HEK293 (cell line): ENCODE results near the gene CEP43.

Experiments used
- CTCF ChIA-PET: fragments of 350-600 bp; formaldehyde crosslinking; extraction: SDS; loops from one replicate; lab custom pipeline; 2021; ENCODE audit warnings: antibody characterized with exemption; lab: Yijun Ruan, JAX
- POLR2A ChIA-PET: fragments of 300-600 bp; formaldehyde crosslinking; extraction: SDS; loops from one replicate; lab custom pipeline; 2020; ENCODE audit warnings: antibody characterized with exemption, inconsistent platforms; lab: Yijun Ruan, JAX
- H3K27ac ChIP-seq: fragments of 200-500 bp; sonication (Bioruptor generic); 2 replicates; pipeline ENCODE4 v1.5.1; 2014; ENCODE audit warnings: low read depth, low read length, control low read depth, inconsistent platforms; ENCODE audit errors: extremely low read depth
- H3K36me3 ChIP-seq, 2 experiments: fragments of 200-500 bp in 1 of 2; sonication (Bioruptor generic) in 1 of 2; 1 replicate in 1 of 2; 2 replicates in 1 of 2; pipeline ENCODE4 v1.5.1; 2014 to 2017; ENCODE audit warnings: inconsistent platforms in 2 of 2, low read length in 2 of 2; ENCODE audit not compliant: control insufficient read depth in 2 of 2, insufficient read depth in 1 of 2
- H3K4me1 ChIP-seq: fragments of 200-500 bp; sonication (Bioruptor generic); 2 replicates; pipeline ENCODE4 v1.5.1; 2014; ENCODE audit warnings: mild to moderate bottlenecking, low read length, inconsistent platforms; ENCODE audit not compliant: control insufficient read depth, insufficient read depth
- H3K4me3 ChIP-seq: 2 replicates; pipeline ENCODE4 v1.5.1; 2011; ENCODE audit warnings: low read depth, mild to moderate bottlenecking, control low read depth, low read length, moderate library complexity
- H3K9me3 ChIP-seq: fragments of 200-500 bp; sonication (Bioruptor generic); 2 replicates; pipeline ENCODE4 v1.5.1; 2014; ENCODE audit warnings: low read depth, low read length, inconsistent platforms; ENCODE audit not compliant: control insufficient read depth, insufficient read depth
- HOXC10 ChIP-seq: sonication (generic); formaldehyde crosslinking; IDR thresholded peaks from 2 replicates; pipeline ENCODE4 v1.8.1; 2023; ENCODE audit warnings: mild to moderate bottlenecking, missing genetic modification reagents
- KLF16 ChIP-seq: fragments of 450-650 bp; formaldehyde crosslinking; IDR thresholded peaks from 2 replicates; pipeline ENCODE4 v1.5.1; 2017; ENCODE audit warnings: missing biosample characterization, missing genetic modification characterization
- MZF1 ChIP-seq: fragments of 450-650 bp; formaldehyde crosslinking; IDR thresholded peaks from 2 replicates; pipeline ENCODE4 v1.5.1; 2017; ENCODE audit warnings: missing biosample characterization, missing genetic modification characterization, borderline replicate concordance
- SALL2 ChIP-seq: fragments of 450-650 bp; formaldehyde crosslinking; IDR thresholded peaks from 2 replicates; pipeline ENCODE4 v1.5.0; 2017; ENCODE audit warnings: missing biosample characterization, mild to moderate bottlenecking, missing genetic modification characterization, borderline replicate concordance
- TRIM28 ChIP-seq: IDR thresholded peaks from 2 replicates; pipeline ENCODE4 v1.6.1; 2011; ENCODE audit warnings: low read length, control low read depth, borderline replicate concordance
- ZBTB20 ChIP-seq: fragments of 450-650 bp; formaldehyde crosslinking; IDR thresholded peaks from 2 replicates; pipeline ENCODE4 v1.5.1; 2016; ENCODE audit warnings: missing biosample characterization, missing genetic modification characterization
- ZNF138 ChIP-seq: fragments of 450-650 bp; formaldehyde crosslinking; IDR thresholded peaks from 2 replicates; pipeline ENCODE4 v1.5.1; 2016; ENCODE audit warnings: missing biosample characterization, missing genetic modification characterization, borderline replicate concordance
- ZNF24 ChIP-seq: fragments of 450-650 bp; formaldehyde crosslinking; IDR thresholded peaks from 2 replicates; pipeline ENCODE4 v1.5.1; 2016; ENCODE audit warnings: missing biosample characterization, missing genetic modification characterization
- ZNF394 ChIP-seq: fragments of 450-650 bp; formaldehyde crosslinking; IDR thresholded peaks from 2 replicates; pipeline ENCODE4 v1.5.1; 2016; ENCODE audit warnings: missing biosample characterization, missing genetic modification characterization, mild to moderate bottlenecking, moderate library complexity, borderline replicate concordance
- ZNF571 ChIP-seq: fragments of 450-650 bp; formaldehyde crosslinking; IDR thresholded peaks from 2 replicates; pipeline ENCODE4 v1.5.0; 2017; ENCODE audit warnings: missing biosample characterization, missing genetic modification characterization
- TF ChIP-seq, protein P1 (sequence below): fragments of 450-650 bp; formaldehyde crosslinking; IDR thresholded peaks from 2 replicates; pipeline ENCODE4 v1.5.1; 2016; ENCODE audit warnings: missing biosample characterization, missing genetic modification characterization, low read depth
- TF ChIP-seq, protein P2 (sequence below): fragments of 450-650 bp; formaldehyde crosslinking; IDR thresholded peaks from 2 replicates; pipeline ENCODE4 v1.5.1; 2016; ENCODE audit warnings: missing biosample characterization, missing genetic modification characterization
- TF ChIP-seq, protein P3 (sequence below): fragments of 450-650 bp; formaldehyde crosslinking; optimal IDR thresholded peaks from 2 replicates; pipeline ENCODE3; 2016; ENCODE audit warnings: missing biosample characterization, mild to moderate bottlenecking, missing genetic modification characterization
- TF ChIP-seq, protein P4 (sequence below): fragments of 450-650 bp; formaldehyde crosslinking; IDR thresholded peaks from 2 replicates; pipeline ENCODE4 v1.5.1; 2016; ENCODE audit warnings: missing biosample characterization, missing genetic modification characterization
- TF ChIP-seq, protein P5 (sequence below): fragments of 450-650 bp; formaldehyde crosslinking; IDR thresholded peaks from 2 replicates; pipeline ENCODE4 v1.5.1; 2017; ENCODE audit warnings: missing biosample characterization, missing genetic modification characterization

Gene CEP43

DNA sequence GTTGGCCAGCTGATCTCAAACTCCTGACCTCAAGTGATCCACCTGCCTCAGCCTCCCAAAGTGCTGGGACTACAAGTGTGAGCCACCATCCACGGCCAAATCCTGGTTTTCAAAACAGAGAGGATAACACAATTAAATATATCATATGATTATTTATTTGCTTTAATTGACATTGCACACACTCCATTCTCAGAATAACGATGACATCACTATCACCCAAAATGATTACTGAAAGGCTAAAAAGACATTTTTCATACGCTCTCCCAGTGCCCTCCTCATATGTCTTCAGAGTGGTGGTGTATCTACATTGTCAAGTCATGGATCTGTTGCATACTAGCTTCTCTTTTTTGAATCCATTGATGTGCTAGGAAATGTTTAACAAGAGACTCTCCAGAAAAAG is 18.5 kb upstream of the CEP43 start:
- Histone ChIP-seq H3K4me3 (no peak overlapping the region), H3K36me3 (peaks cover 4 to 35% of the 10 kb centered on the region in 2 experiments; a peak in 2 of 3 replicates), H3K4me1 (no peaks in the 10 kb centered on the region), H3K27ac (no peak overlapping the region), H3K9me3 (no peaks in the 10 kb centered on the region)
- ChIA-PET CTCF (interaction anchor here (3.0 kb wide), 1 partner anchor 9 kb away, joined by 15 read pairs; no protein-coding TSS in a partner anchor), POLR2A (no interaction called here)
- TF ChIP-seq, protein P1, sequence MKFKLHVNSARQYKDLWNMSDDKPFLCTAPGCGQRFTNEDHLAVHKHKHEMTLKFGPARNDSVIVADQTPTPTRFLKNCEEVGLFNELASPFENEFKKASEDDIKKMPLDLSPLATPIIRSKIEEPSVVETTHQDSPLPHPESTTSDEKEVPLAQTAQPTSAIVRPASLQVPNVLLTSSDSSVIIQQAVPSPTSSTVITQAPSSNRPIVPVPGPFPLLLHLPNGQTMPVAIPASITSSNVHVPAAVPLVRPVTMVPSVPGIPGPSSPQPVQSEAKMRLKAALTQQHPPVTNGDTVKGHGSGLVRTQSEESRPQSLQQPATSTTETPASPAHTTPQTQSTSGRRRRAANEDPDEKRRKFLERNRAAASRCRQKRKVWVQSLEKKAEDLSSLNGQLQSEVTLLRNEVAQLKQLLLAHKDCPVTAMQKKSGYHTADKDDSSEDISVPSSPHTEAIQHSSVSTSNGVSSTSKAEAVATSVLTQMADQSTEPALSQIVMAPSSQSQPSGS = peak; percentile 67
- no peak for TF ChIP-seq SALL2 (tag by site-specific recombination)

DNA sequence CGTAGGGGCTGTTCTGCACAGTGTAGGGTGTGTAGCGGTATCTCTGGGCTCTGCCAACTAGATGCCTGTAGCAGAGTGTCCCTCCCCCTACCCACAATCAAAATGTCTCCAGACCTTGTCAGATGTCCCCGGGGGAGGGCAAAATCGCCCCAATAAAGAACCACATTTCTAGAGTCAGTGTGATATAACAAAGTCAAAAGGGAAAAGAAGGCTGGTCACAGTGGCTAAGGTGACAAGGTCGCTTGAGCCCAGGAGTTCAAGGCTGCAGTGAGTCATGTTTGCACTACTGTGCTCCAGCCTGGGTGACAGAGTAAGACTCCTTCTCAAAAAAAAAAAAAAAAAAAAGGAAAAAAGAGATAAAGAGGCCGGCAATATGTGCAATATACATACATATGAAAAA is 11.7 kb upstream of the CEP43 start:
- H3K36me3 ChIP-seq = peaks cover 0 to 27% of the 10 kb centered on the region in 2 experiments; a peak in 2 of 3 replicates
- no peak overlapping the region for H3K4me3 ChIP-seq
- no peak overlapping the region for H3K27ac ChIP-seq
- H3K9me3 ChIP-seq = no peaks in the 10 kb centered on the region
- CTCF ChIA-PET = interaction anchor here (1.0 to 3.0 kb wide), 5 partner anchors 9 to 212 kb away, joined by 3 to 33 read pairs (median 5); no protein-coding TSS in a partner anchor
- TF ChIP-seq HOXC10 (CRISPR knock-in tag) = no peak
- no peak for TF ChIP-seq TRIM28
- TF ChIP-seq ZNF138 = no peak
- no peak for TF ChIP-seq ZNF394 (tag by site-specific recombination)
- TF ChIP-seq, protein P2, sequence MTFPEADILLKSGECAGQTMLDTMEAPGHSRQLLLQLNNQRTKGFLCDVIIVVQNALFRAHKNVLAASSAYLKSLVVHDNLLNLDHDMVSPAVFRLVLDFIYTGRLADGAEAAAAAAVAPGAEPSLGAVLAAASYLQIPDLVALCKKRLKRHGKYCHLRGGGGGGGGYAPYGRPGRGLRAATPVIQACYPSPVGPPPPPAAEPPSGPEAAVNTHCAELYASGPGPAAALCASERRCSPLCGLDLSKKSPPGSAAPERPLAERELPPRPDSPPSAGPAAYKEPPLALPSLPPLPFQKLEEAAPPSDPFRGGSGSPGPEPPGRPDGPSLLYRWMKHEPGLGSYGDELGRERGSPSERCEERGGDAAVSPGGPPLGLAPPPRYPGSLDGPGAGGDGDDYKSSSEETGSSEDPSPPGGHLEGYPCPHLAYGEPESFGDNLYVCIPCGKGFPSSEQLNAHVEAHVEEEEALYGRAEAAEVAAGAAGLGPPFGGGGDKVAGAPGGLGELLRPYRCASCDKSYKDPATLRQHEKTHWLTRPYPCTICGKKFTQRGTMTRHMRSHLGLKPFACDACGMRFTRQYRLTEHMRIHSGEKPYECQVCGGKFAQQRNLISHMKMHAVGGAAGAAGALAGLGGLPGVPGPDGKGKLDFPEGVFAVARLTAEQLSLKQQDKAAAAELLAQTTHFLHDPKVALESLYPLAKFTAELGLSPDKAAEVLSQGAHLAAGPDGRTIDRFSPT (tag by site-specific recombination) = no peak
- no peak for TF ChIP-seq MZF1 (tag by site-specific recombination)
- no peaks in the 10 kb centered on the region for H3K4me1 ChIP-seq
- POLR2A ChIA-PET = interaction anchor here (2.6 kb wide), 1 partner anchor 11 kb away, joined by 29 read pairs; the partner anchor contains the start of gene CEP43

DNA sequence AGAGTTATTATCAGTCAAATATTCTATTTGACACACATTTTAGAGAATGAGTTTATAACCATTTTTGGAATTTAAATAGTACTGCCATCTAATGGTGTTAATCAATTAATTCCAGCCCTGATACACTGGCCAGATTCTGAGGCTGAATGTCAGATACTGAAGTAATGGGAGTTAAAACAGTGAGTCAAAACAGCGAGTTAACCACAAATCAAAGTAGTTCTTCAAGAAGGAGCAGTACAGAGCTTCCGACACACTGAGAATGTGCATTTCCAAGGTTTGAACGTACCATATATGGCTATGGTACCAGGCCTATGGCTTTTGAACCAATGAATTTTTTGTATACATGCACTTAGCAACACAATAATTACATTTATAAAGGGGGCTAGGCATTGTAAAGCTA is 11.3 kb upstream of the CEP43 start:
- H3K4me3 ChIP-seq = no peak overlapping the region
- H3K27ac ChIP-seq = no peak overlapping the region
- H3K4me1 ChIP-seq = no peaks in the 10 kb centered on the region
- TF ChIP-seq, protein P3, sequence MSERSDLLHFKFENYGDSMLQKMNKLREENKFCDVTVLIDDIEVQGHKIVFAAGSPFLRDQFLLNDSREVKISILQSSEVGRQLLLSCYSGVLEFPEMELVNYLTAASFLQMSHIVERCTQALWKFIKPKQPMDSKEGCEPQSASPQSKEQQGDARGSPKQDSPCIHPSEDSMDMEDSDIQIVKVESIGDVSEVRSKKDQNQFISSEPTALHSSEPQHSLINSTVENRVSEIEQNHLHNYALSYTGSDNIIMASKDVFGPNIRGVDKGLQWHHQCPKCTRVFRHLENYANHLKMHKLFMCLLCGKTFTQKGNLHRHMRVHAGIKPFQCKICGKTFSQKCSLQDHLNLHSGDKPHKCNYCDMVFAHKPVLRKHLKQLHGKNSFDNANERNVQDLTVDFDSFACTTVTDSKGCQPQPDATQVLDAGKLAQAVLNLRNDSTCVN (tag by site-specific recombination) = no peak
- TF ChIP-seq, protein P4, sequence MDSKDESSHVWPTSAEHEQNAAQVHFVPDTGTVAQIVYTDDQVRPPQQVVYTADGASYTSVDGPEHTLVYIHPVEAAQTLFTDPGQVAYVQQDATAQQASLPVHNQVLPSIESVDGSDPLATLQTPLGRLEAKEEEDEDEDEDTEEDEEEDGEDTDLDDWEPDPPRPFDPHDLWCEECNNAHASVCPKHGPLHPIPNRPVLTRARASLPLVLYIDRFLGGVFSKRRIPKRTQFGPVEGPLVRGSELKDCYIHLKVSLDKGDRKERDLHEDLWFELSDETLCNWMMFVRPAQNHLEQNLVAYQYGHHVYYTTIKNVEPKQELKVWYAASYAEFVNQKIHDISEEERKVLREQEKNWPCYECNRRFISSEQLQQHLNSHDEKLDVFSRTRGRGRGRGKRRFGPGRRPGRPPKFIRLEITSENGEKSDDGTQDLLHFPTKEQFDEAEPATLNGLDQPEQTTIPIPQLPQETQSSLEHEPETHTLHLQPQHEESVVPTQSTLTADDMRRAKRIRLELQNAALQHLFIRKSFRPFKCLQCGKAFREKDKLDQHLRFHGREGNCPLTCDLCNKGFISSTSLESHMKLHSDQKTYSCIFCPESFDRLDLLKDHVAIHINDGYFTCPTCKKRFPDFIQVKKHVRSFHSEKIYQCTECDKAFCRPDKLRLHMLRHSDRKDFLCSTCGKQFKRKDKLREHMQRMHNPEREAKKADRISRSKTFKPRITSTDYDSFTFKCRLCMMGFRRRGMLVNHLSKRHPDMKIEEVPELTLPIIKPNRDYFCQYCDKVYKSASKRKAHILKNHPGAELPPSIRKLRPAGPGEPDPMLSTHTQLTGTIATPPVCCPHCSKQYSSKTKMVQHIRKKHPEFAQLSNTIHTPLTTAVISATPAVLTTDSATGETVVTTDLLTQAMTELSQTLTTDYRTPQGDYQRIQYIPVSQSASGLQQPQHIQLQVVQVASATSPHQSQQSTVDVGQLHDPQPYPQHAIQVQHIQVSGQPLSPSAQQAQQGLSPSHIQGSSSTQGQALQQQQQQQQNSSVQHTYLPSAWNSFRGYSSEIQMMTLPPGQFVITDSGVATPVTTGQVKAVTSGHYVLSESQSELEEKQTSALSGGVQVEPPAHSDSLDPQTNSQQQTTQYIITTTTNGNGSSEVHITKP (tag by site-specific recombination) = no peak
- TF ChIP-seq ZNF571 (tag by site-specific recombination) (no peak), ZBTB20 (tag by site-specific recombination) (no peak), ZNF24 (tag by site-specific recombination) (no peak), KLF16 (tag by site-specific recombination) (no peak)
- TF ChIP-seq, protein P5, sequence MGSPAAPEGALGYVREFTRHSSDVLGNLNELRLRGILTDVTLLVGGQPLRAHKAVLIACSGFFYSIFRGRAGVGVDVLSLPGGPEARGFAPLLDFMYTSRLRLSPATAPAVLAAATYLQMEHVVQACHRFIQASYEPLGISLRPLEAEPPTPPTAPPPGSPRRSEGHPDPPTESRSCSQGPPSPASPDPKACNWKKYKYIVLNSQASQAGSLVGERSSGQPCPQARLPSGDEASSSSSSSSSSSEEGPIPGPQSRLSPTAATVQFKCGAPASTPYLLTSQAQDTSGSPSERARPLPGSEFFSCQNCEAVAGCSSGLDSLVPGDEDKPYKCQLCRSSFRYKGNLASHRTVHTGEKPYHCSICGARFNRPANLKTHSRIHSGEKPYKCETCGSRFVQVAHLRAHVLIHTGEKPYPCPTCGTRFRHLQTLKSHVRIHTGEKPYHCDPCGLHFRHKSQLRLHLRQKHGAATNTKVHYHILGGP = no peak
- ChIA-PET POLR2A (interaction anchor here (2.6 kb wide), 1 partner anchor 11 kb away, joined by 29 read pairs; the partner anchor contains the start of gene CEP43), CTCF (interaction anchor here (0.6 to 3.0 kb wide), 10 partner anchors 8 to 213 kb away, joined by 3 to 33 read pairs (median 4); no protein-coding TSS in a partner anchor)
- H3K9me3 ChIP-seq = no peaks in the 10 kb centered on the region
- H3K36me3 ChIP-seq = peaks cover 0 to 26% of the 10 kb centered on the region in 2 experiments; a peak in 2 of 3 replicates
